Neuronal stem cell (in vitro differentiated cells): ENCODE data around the gene MCOLN2.

Experiments
- DNase-seq: peaks from one replicate; pipeline ENCODE4 v3.0.0-alpha.2; 2013; ENCODE audit warnings: low spot score
- H2AFZ ChIP-seq: one replicate; pipeline ENCODE4 v1.6.1; 2013; ENCODE audit warnings: mild to moderate bottlenecking, low read length, inconsistent platforms
- H2AK5ac ChIP-seq: 2 replicates; pipeline ENCODE4 v1.6.1; 2013; ENCODE audit warnings: low read depth, mild to moderate bottlenecking, inconsistent platforms, low read length, moderate library complexity, mixed read lengths
- H2BK120ac ChIP-seq: 2 replicates; pipeline ENCODE4 v1.6.1; 2013; ENCODE audit warnings: low read depth, mild to moderate bottlenecking, inconsistent platforms, low read length, moderate library complexity, mixed read lengths
- H2BK12ac ChIP-seq: one replicate; pipeline ENCODE4 v1.6.1; 2013; ENCODE audit warnings: low read length, inconsistent platforms
- H2BK15ac ChIP-seq: 2 replicates; pipeline ENCODE4 v1.6.1; 2013; ENCODE audit warnings: mild to moderate bottlenecking, low read length, inconsistent platforms, mixed read lengths
- H2BK5ac ChIP-seq: one replicate; pipeline ENCODE4 v1.6.1; 2013; ENCODE audit warnings: inconsistent platforms, mild to moderate bottlenecking, low read length, moderate library complexity
- H3K14ac ChIP-seq: one replicate; pipeline ENCODE4 v1.6.1; 2013; ENCODE audit warnings: low read length, inconsistent platforms
- H3K18ac ChIP-seq: 2 replicates; pipeline ENCODE4 v1.6.1; 2013; ENCODE audit warnings: low read length, inconsistent platforms
- H3K23ac ChIP-seq: 2 replicates; pipeline ENCODE4 v1.6.1; 2013; ENCODE audit warnings: low read depth, mild to moderate bottlenecking, mixed read lengths, low read length, inconsistent platforms; ENCODE audit not compliant: poor library complexity
- H3K27ac ChIP-seq: replicated peaks from 3 replicates; pipeline ENCODE4 v1.5.1; 2013; ENCODE audit warnings: low read length, inconsistent platforms
- H3K27me3 ChIP-seq, 3 experiments: 2 replicates each; pipeline ENCODE4 v1.6.1; 2013; ENCODE audit warnings: low read length in 3 of 3, mild to moderate bottlenecking in 2 of 3, inconsistent platforms in 1 of 3, low read depth in 1 of 3, mixed read lengths in 1 of 3, moderate library complexity in 1 of 3; ENCODE audit not compliant: control insufficient read depth in 3 of 3, insufficient read depth in 3 of 3
- H3K36me3 ChIP-seq, 2 donors: replicated peaks in 1 of 2; 2 replicates each; pipeline ENCODE4 v1.6.1; 2013; ENCODE audit warnings: low read length in 2 of 2; ENCODE audit not compliant: control insufficient read depth in 2 of 2, insufficient read depth in 2 of 2
- H3K4ac ChIP-seq: 2 replicates; pipeline ENCODE4 v1.6.1; 2013; ENCODE audit warnings: inconsistent platforms, mild to moderate bottlenecking, low read length, moderate library complexity
- H3K4me1 ChIP-seq, 2 donors: 1 replicate in 1 of 2; 2 replicates in 1 of 2; pipeline ENCODE4 v1.6.1; 2013; ENCODE audit warnings: low read length in 2 of 2, low read depth in 1 of 2; ENCODE audit not compliant: control insufficient read depth in 2 of 2, insufficient read depth in 1 of 2
- H3K4me2 ChIP-seq: one replicate; pipeline ENCODE4 v1.6.1; 2013; ENCODE audit warnings: mild to moderate bottlenecking, low read length, inconsistent platforms; ENCODE audit not compliant: insufficient read depth, poor library complexity, severe bottlenecking
- H3K4me3 ChIP-seq, 2 donors: 2 replicates each; pipeline ENCODE4 v1.5.1; 2013; ENCODE audit warnings: low read length in 2 of 2, mild to moderate bottlenecking in 2 of 2, inconsistent platforms in 1 of 2, moderate library complexity in 1 of 2
- H3K79me1 ChIP-seq: one replicate; pipeline ENCODE4 v1.6.1; 2013; ENCODE audit warnings: low read depth, mild to moderate bottlenecking, inconsistent platforms, low read length, moderate library complexity
- H3K9ac ChIP-seq: one replicate; pipeline ENCODE4 v1.6.1; 2013; ENCODE audit warnings: mild to moderate bottlenecking, low read depth, low read length, inconsistent platforms; ENCODE audit not compliant: poor library complexity
- H3K9me3 ChIP-seq, 2 donors: replicated peaks in 1 of 2; 2 replicates each; pipeline versions ENCODE3 to v1.6.1; 2013; ENCODE audit warnings: low read length in 2 of 2, mild to moderate bottlenecking in 2 of 2, inconsistent platforms in 1 of 2, low read depth in 1 of 2, mixed read lengths in 1 of 2, moderate library complexity in 1 of 2; ENCODE audit not compliant: control insufficient read depth in 2 of 2, insufficient read depth in 1 of 2
- H4K8ac ChIP-seq: one replicate; pipeline ENCODE4 v1.6.1; 2013; ENCODE audit warnings: low read depth, mild to moderate bottlenecking, inconsistent platforms, low read length, moderate library complexity
- H4K91ac ChIP-seq: one replicate; pipeline ENCODE4 v1.6.1; 2013; ENCODE audit warnings: low read length, low read depth, mild to moderate bottlenecking, inconsistent platforms; ENCODE audit not compliant: poor library complexity
- WGBS, 2 donors: extraction: QIAGEN DNeasy Blood & Tissue Kit; methylation state at CpG; one replicate each; pipeline ENCODE4 v1.1.7; 2013; ENCODE audit warnings: missing lambda C conversion rate in 2 of 2, mixed read lengths in 1 of 2; ENCODE audit not compliant: insufficient read length in 2 of 2, insufficient replicate concordance in 1 of 2; ENCODE audit errors: extremely low coverage in 2 of 2; 5-methylcytosine and 5-hydroxymethylcytosine counted together

MCOLN2 gene

GRCh38 chr1:85030536-85030935 lies 33.6 kb upstream of the MCOLN2 start:
- Histone ChIP-seq H3K79me1 (no peaks in the 10 kb centered on the region), H3K14ac (no peak overlapping the region), H3K27ac (no peak overlapping the region), H3K9me3 (no peaks in the 10 kb centered on the region), H3K23ac (no peak overlapping the region), H2AFZ (no peak overlapping the region), H3K18ac (no peak overlapping the region), H3K4me1 (no peaks in the 10 kb centered on the region), H3K4me2 (no peak overlapping the region), H3K4ac (no peak overlapping the region), H2BK5ac (no peak overlapping the region), H2AK5ac (no peak overlapping the region), H2BK15ac (no peak overlapping the region), H3K27me3 (peaks cover 0 to 5% (median 0%) of the 10 kb centered on the region in 3 experiments), H3K9ac (no peak overlapping the region), H4K8ac (no peak overlapping the region), H2BK120ac (no peak overlapping the region), H2BK12ac (no peak overlapping the region), H3K36me3 (no peaks in the 10 kb centered on the region), H4K91ac (no peak overlapping the region), H3K4me3 (no peak overlapping the region)
- no peak for DNase-seq

DNA sequence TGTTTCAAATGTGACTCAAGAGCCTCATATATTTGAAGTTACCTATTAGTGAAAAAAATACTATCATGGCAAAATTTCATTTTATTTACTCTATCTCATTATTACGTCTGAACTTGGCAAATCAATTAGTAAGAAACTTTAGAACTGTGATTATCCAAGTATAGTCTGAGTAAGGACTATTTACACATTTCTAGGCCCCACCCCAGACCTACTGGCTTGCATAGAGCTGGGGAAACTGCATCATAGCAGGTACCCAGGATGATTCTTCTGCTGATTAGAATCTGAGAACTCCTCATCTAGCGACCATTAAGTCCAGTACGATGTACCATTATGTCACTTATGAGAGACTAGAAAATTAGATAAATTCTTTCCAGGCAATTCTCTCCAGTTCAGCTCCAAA lies 31.2 kb upstream of the MCOLN2 start:
- Histone ChIP-seq H2BK15ac (no peak overlapping the region), H3K4me2 (no peak overlapping the region), H2AK5ac (no peak overlapping the region), H2BK5ac (no peak overlapping the region), H2BK12ac (no peak overlapping the region), H3K4ac (no peak overlapping the region), H2AFZ (no peak overlapping the region), H3K27me3 (no peaks in the 10 kb centered on the region), H3K9ac (no peak overlapping the region), H3K9me3 (no peaks in the 10 kb centered on the region), H3K36me3 (no peaks in the 10 kb centered on the region), H4K8ac (no peak overlapping the region), H3K23ac (no peak overlapping the region), H3K79me1 (no peaks in the 10 kb centered on the region), H3K27ac (no peak overlapping the region), H3K4me3 (no peak overlapping the region), H2BK120ac (no peak overlapping the region), H3K4me1 (no peaks in the 10 kb centered on the region), H3K14ac (no peak overlapping the region), H3K18ac (no peak overlapping the region), H4K91ac (no peak overlapping the region)
- no peak for DNase-seq
- WGBS, 2 donors = no CpG with 5 or more reads among the region's 3 CpGs

DNA sequence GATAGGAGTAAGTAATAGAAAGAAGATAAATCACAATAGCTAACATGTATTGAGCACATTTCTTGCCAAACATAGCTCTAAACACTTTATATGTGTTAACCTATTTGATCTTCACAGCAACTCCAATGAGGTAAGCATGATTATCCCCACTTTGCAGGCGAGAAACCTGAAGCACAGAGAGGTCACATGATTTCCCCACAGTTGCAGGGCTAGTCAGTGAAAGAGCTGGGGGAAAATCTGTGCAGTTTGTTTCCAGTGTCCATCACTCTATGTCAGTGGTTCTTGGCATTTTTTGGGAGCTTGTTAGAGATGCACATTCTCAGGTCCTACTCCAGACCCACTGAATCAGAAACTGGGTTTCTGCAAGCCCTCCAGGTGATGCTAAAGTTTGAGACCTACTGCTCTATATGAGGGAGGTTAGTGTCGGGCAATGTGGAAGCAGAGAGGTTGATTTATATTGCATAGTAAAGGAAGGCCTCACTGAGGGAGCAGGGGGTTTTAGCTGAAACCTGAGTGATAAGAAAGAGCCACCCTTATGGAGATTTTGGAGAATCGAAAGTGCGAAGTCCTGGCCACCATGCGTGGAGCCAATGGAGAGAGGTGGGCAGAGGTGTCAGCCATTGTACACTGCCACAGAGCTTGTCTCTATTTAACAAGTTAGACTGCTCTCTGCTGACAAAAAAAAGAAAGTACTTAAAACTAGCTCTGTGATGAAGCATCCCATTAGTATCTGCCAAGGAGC lies 30.5 kb upstream of the MCOLN2 start:
- Histone ChIP-seq H4K91ac (no peak overlapping the region), H3K9ac (no peak overlapping the region), H2BK12ac (no peak overlapping the region), H3K9me3 (no peaks in the 10 kb centered on the region), H3K4me1 (no peaks in the 10 kb centered on the region), H2BK120ac (no peak overlapping the region), H4K8ac (peak overlapping the region; percentile 88), H3K23ac (no peak overlapping the region), H3K4me3 (no peak overlapping the region), H2AFZ (peak overlapping the region; percentile 9), H3K4ac (no peak overlapping the region), H2AK5ac (no peak overlapping the region), H3K4me2 (no peak overlapping the region), H3K18ac (no peak overlapping the region), H3K27me3 (no peaks in the 10 kb centered on the region), H3K79me1 (no peaks in the 10 kb centered on the region), H3K36me3 (no peaks in the 10 kb centered on the region), H2BK15ac (no peak overlapping the region), H2BK5ac (no peak overlapping the region), H3K14ac (no peak overlapping the region), H3K27ac (no peak overlapping the region)
- WGBS, 2 donors = no CpG with 5 or more reads among the region's 5 CpGs
- no peak for DNase-seq

DNA sequence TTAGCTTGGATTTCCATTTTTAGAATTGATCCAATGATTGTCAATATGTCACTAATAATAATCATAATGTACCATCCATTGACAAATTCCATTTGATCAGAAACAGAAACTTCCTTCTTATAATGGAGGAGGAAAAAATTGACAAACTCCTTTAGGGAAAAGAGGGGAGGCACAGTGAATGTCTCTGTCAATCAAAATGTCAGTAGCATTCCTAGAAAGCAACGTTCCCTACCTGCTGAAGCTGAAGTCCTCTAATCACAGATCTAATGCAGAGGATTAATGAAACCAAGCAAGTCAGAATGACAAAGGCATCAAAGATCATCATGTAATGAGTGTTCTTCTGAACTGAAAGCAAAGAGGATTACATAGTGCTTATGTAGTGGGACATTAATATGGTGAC lies 29.0 kb upstream of the MCOLN2 start:
- Histone ChIP-seq H3K36me3 (no peaks in the 10 kb centered on the region), H3K18ac (no peak overlapping the region), H2AK5ac (no peak overlapping the region), H2BK5ac (no peak overlapping the region), H4K91ac (no peak overlapping the region), H3K27ac (no peak overlapping the region), H3K4me3 (no peak overlapping the region), H2AFZ (no peak overlapping the region), H3K4ac (no peak overlapping the region), H3K4me1 (no peaks in the 10 kb centered on the region), H4K8ac (no peak overlapping the region), H3K79me1 (no peaks in the 10 kb centered on the region), H3K23ac (no peak overlapping the region), H2BK12ac (no peak overlapping the region), H3K9ac (no peak overlapping the region), H2BK120ac (no peak overlapping the region), H3K9me3 (no peaks in the 10 kb centered on the region), H3K14ac (no peak overlapping the region), H2BK15ac (no peak overlapping the region), H3K27me3 (no peaks in the 10 kb centered on the region), H3K4me2 (no peak overlapping the region)
- no CpG with 5 or more reads among the region's 1 CpG for WGBS, 2 donors
- DNase-seq = no peak
